ENCODE results near the gene DCAF16.
A peak's percentile ranks its signal among the peaks of the same experiment; 100 is the strongest.

DCAF16 gene

GRCh38 chr4:17780501-17781299 is 29.9 kb downstream of the DCAF16 start:
- TF ChIP-seq CREB1 (IDR thresholded peaks at IDR 0.05; ENCODE audit: low read depth) = no peak
- TF ChIP-seq MAX (IDR thresholded peaks at IDR 0.05) = no peak
- TF ChIP-seq CEBPB (IDR thresholded peaks at IDR 0.05) = no peak
- no peak for TF ChIP-seq TCF12 (IDR thresholded peaks at IDR 0.05; ENCODE audit: low read depth)
- TF ChIP-seq TEAD4 (IDR thresholded peaks at IDR 0.05) = no peak

GRCh38 chr4:17778431-17778830 is 32.1 kb downstream of the DCAF16 start:
- TF ChIP-seq ZBTB7A (IDR thresholded peaks at IDR 0.05; ENCODE audit: low read depth) (no peak), CEBPB (IDR thresholded peaks at IDR 0.05) (no peak), USF1 (IDR thresholded peaks at IDR 0.05) (no peak), TCF12 (IDR thresholded peaks at IDR 0.05; ENCODE audit: low read depth) (no peak), YY1 (IDR thresholded peaks at IDR 0.05; ENCODE audit: low read depth) (no peak), EGR1 (IDR thresholded peaks at IDR 0.05) (no peak), NFIC (IDR thresholded peaks at IDR 0.05) (no peak), MAX (IDR thresholded peaks at IDR 0.05) (no peak), TAF1 (IDR thresholded peaks at IDR 0.05; ENCODE audit: low read depth) (no peak), FOXM1 (IDR thresholded peaks at IDR 0.05; ENCODE audit: borderline replicate concordance, low read depth) (no peak), EP300 (IDR thresholded peaks at IDR 0.05; ENCODE audit: borderline replicate concordance) (no peak), TEAD4 (IDR thresholded peaks at IDR 0.05) (no peak), CREB1 (IDR thresholded peaks at IDR 0.05; ENCODE audit: low read depth) (no peak), REST (IDR thresholded peaks at IDR 0.05; ENCODE audit: low read depth) (no peak)

GRCh38 chr4:17773135-17773698 is 37.3 kb downstream of the DCAF16 start:
- TF ChIP-seq TAF1 (IDR thresholded peaks at IDR 0.05; ENCODE audit: low read depth) = no peak
- no peak for TF ChIP-seq USF1 (IDR thresholded peaks at IDR 0.05)
- no peak for TF ChIP-seq ZBTB7A (IDR thresholded peaks at IDR 0.05; ENCODE audit: low read depth)
- TF ChIP-seq YY1 (IDR thresholded peaks at IDR 0.05; ENCODE audit: low read depth) = no peak

GRCh38 chr4:17771284-17771908 is 39.2 kb downstream of the DCAF16 start:
- no peak for TF ChIP-seq EP300 (IDR thresholded peaks at IDR 0.05; ENCODE audit: borderline replicate concordance)
- 0 out of 2 replicates have a peak, but pooled peaks have one; percentile 15 for TF ChIP-seq NFIC (IDR thresholded peaks at IDR 0.05)
- no peak for TF ChIP-seq RAD21 (IDR thresholded peaks at IDR 0.05; ENCODE audit: low read depth)
- no peak for TF ChIP-seq YY1 (IDR thresholded peaks at IDR 0.05; ENCODE audit: low read depth)
- no peak for TF ChIP-seq FOXM1 (IDR thresholded peaks at IDR 0.05; ENCODE audit: borderline replicate concordance, low read depth)

- TF ChIP-seq ZBTB7A (IDR thresholded peaks at IDR 0.05; ENCODE audit: low read depth) = no peak
- TF ChIP-seq FOXM1 (IDR thresholded peaks at IDR 0.05; ENCODE audit: borderline replicate concordance, low read depth) = no peak
- no peak for TF ChIP-seq TAF1 (IDR thresholded peaks at IDR 0.05; ENCODE audit: low read depth)
- no peak for TF ChIP-seq TEAD4 (IDR thresholded peaks at IDR 0.05)
- TF ChIP-seq YY1 (IDR thresholded peaks at IDR 0.05; ENCODE audit: low read depth) = no peak
- TF ChIP-seq CREB1 (IDR thresholded peaks at IDR 0.05; ENCODE audit: low read depth) = no peak
- TF ChIP-seq EGR1 (IDR thresholded peaks at IDR 0.05) = no peak
- no peak for TF ChIP-seq MAX (IDR thresholded peaks at IDR 0.05)
- TF ChIP-seq EP300 (IDR thresholded peaks at IDR 0.05; ENCODE audit: borderline replicate concordance) = no peak
- TF ChIP-seq NFIC (IDR thresholded peaks at IDR 0.05) = no peak
- TF ChIP-seq REST (IDR thresholded peaks at IDR 0.05; ENCODE audit: low read depth) = no peak
- TF ChIP-seq CEBPB (IDR thresholded peaks at IDR 0.05) = no peak
- no peak for TF ChIP-seq TCF12 (IDR thresholded peaks at IDR 0.05; ENCODE audit: low read depth)
- TF ChIP-seq USF1 (IDR thresholded peaks at IDR 0.05) = no peak
- TF ChIP-seq RAD21 (IDR thresholded peaks at IDR 0.05; ENCODE audit: low read depth) = no peak
These were observed 39.7 kb downstream of the DCAF16 start for GRCh38 chr4:17770845-17771244.
